ENCODE data around the gene EIF2B4.

Gene EIF2B4

DNA sequence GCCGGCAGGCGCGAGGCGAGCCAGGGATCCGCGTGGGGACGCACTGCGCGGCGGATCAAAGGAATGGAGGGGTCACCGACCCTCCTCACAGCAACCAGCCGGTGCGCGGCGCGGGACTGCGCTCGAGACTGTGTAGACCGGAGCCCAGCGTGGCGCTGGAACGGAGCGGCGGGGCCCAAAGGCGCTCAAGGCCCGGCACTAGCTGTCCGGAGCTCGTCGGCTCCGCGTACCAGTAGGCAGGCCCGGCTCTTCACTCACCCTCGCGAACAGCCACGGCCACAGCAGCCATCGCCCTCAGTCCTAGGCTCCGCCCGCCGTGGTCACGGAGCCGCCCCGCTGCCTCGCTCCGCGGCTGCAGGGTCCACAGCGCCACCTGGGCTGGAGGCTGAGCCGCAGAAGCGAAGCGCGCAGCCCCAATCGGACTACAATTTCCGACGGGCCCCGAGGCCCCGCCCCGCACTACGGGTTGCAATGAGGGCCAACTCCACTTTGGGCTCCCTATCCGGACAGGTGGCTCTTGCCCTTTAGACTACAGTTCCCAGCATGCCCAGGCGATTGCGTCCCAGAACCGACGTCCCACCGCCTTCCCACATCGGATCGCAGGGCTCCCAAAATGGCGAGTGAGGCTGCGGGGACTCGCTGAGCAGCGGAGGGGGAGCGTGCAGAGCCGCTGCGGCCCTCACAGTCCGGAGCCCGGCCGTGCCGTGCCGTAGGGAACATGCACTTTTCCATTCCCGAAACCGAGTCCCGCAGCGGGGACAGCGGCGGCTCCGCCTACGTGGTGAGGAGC, at the start of gene EIF2B4, which contains the start of gene SNX17:
Gene EIF2B4 (minus strand): TSS at position 313 of the 790 bp plus-strand sequence. CDS start 24 bp downstream, at position 289.
Gene SNX17 (plus strand): TSS at position 591 of the 790 bp plus-strand sequence. CDS start 128 bp downstream, at position 719.
- peak; percentile 97 for DNase-seq

GRCh38 chr2:27416151-27416550, 46.0 kb upstream of the EIF2B4 start:
- no peak for DNase-seq

DNA sequence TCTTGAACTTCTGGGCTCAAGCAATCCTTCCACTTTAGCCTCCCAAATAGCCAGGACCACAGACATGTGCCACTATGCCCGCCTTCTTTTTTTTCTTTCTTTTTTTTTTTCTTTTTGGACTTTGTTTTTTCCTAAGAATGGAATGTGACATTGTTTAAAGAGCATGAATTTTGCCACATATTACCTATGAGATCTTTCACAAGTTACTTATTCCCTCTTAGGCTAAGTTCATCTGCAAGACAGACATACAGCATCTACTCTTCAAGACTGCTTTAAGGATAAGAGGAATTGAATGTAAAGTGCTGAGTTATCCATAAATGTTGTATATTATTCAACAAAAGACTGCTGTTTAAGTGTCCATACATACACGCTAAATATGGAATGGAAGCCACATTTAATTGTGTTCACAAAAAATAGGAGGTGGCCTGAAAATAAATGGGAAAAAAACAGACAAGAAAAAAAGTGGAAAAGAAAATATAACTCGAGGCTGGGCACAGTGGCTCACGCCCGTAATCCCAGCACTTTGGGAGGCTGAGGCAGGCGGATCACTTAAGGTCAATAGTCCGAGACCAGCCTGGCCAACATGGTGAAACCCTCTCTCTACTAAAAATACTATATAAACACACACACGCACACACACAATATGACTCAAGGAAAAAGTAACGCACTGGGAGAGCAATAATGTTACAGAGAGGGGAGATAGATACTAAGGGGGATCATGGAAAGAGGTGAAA, 42.4 kb upstream of the EIF2B4 start:
- DNase-seq = no peak

GRCh38 chr2:27409321-27410073, 39.4 kb upstream of the EIF2B4 start, which contains the start of gene PPM1G:
Gene PPM1G, minus strand, starts transcription at chr2:27409591. Its CDS starts 169 bp downstream, at chr2:27409422.
- peak; percentile 95 for DNase-seq

DNA sequence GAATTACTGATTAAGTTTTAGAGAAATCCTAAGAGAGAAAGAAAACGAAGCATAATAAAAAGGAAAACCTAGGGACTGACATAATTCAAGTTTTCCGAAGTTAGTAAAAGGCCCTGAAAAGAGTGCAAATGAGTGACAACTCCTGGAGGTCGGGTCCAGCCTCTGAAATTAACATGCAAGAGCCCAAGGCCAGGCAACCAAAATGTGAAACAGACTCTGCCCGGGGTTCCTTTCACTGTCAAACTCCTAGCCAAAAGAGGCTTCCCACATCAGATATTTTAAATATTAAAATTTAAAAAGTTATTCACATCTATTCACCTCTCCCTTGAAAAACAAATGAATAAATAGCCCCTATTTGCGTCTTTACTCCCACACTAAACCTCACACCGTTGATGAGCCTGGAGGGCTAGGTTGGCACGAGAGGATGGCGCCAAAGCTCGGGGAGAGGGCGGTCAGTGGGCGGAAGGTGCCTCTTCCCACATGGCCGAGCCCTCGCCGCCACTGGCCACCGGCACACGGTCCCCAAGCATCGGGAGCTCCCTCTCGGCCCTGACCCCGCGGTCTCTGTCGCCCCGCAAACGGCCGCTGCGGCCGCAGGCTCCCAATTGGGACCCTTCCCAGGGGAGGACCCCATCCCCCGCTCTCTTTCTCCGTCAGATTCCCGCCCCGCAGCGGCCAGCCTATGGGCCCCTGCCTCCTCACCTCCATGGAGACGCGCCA, 38.6 kb upstream of the EIF2B4 start:
- no peak for DNase-seq

DNA sequence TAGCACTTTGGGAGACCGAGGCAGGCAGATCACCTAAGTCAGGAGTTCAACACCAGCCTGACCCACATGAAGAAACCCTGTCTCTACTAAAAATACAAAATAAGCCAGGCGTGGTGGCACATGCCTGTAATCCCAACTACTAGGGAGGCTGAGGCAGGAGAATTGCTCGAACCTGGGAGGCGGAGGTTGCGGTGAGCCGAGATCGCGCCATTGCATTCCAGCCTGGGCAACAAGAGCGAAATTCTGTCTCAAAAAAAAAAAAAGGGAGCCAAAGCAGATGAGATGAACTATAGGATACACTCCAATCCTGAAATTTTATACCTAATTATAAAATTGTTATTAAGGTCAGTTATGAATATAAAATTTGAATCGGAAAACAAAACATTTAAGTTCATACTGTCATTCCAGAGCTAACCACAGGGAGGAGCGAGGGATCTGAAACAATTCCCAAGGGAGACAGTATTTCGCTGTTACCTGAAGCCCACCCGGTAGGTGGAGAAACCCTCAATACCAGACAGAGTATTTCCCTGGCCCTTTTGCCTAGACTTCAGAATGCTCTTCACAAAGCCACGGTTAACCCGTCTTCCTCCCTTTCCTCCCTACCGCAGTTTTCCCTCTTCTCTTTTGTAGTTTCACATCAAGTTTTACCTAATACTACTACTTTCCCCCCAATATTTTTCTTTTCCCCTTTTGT, 37.8 kb upstream of the EIF2B4 start:
- DNase-seq = peak; percentile 34

- DNase-seq = no peak
These were observed 30.4 kb upstream of the EIF2B4 start for GRCh38 chr2:27400348-27401135.

GRCh38 chr2:27398962-27399361, 28.8 kb upstream of the EIF2B4 start:
- no peak for DNase-seq

- no peak for DNase-seq
These were observed 23.1 kb upstream of the EIF2B4 start for GRCh38 chr2:27393225-27393624.

- DNase-seq = no peak
These were observed 20.9 kb upstream of the EIF2B4 start for GRCh38 chr2:27390822-27391679.

DNA sequence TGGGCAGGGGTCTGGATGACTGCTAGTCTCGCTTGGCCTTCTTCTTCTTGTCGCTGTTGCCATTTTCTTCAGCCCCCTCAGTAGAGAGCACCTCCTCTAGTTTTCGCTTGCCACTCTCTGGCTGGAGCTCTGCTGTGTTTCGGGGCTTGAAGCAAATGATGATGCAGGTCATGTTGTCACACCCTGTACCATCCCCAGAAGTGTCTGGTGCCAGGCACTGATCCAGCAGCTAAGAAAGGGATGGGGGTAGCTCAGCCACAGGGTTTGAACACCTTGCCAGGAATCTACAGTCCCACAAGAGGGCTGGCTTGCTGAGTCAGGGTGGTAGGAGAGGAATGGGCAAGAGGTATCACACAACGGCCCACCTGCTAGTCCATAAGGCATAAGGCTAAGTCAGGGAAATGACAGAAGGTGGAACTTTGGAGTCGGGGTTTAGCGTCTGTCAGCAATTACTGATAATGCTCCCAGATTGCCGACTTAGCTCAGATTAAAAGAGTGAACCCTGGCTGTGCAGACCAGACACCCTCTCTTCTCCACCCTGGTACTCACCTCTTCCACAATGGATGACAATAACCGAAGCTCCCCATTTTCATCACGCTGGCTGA, 11.5 kb upstream of the EIF2B4 start:
- no peak for DNase-seq

DNA sequence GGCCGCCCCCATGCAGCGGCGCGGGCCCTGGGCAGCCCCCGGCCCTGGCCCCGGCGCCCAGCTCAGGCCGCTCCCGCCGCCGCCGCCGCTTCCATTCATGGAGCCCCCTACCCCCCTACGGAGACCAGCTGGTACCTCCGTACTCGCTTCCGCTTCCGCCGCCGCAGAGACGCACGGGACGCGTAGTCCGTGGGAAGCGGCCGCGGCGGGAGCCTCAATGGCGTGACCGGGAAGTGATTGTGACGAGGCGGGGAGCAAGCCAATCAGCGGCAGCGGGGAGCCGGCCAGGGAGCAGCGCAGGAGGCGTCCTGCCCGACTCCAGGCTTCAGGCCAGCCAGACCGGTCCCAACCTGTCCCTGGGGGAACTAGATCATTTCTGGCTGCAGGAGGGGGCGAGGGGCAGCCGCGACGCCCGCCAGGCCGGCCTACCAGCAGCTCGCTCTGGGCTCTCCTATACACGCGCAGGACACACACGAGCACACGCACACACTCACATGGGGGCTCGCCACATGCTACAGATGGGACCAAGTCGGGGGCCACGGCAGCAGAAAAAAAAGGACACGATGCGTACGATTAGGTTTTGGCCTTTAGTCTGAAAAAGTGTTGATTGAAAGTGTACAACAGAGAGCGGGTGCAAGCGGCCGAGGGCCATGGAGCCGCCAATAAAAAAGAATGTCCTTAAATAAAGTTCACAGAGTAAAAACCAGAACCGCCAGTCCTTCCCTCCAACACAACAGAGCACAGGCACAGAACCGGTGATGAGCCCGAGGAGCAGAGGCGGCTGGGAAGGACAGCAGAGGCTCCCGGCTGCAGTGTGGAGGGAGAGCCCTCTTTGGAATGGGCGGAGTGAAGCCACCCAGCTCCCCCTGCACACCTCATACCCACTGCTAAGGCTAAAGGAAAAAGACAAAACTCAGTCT, 10.7 kb upstream of the EIF2B4 start, which contains the start of gene ZNF513:
Gene ZNF513 (minus strand): TSS at position 109 of the 920 bp plus-strand sequence. CDS start 208 bp downstream, outside the sequence.
- peak; percentile 95 for DNase-seq

DNA sequence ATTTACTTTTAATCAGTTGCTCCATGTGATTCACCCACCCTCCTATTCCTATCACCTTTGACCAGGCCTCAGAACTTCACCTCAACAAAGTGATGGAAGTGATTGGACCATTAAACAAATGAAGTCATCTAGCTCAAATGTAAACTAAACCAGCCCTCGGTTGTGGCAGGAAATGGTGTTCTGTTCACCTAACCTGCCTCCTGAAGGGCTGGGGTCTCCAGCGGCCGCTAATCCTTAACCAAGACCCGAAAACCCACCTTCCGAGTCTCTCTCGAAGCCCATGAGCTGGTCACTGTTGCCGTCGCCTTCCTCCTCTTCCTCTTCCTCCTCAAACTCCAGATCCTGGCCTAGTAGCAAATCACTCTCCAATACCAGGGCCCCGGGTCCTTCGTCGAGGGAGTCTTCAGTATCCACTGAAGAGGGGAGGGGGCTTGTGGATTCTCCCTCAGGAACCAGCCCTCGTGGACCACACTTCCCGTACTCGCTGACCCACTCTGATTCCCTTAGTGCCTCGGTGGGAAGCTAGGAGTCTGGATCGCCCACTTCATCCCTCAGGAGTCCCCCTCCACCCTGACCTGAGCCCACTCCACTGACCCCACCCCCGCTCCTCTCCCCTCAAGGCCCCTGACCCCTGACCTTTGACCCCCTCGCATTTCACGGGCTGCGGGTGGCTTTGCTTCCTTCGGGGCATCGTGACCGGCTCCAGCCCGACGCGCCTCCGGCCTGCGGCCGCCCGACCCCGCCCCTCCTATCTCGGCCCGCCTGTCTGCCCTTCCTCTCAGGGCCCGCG, 9.9 kb upstream of the EIF2B4 start:
- DNase-seq = peak; percentile 44

- DNase-seq = no peak
These were observed 9.3 kb upstream of the EIF2B4 start for GRCh38 chr2:27379383-27379835.

GRCh38 chr2:27378809-27379290, 8.7 kb upstream of the EIF2B4 start:
- DNase-seq = no peak

- no peak for DNase-seq
These were observed 8.1 kb upstream of the EIF2B4 start for GRCh38 chr2:27378096-27378808.
